Left ventricle myocardium inferior (tissue), 1 donor: ENCODE measurements around the gene MAGEF1. TPM values are rescaled to one million over a fixed set of nuclear protein-coding genes. Genes with fewer than 3 reads are reported as not detected.

Source experiments
- DNase-seq: peaks from one replicate; pipeline ENCODE4 v3.0.0-alpha.2; 2020
- H3K27ac ChIP-seq: fragments of 200-600 bp; replicated peaks from 2 replicates; pipeline ENCODE4 v1.8.0; 2021
- H3K27me3 ChIP-seq: fragments of 200-600 bp; 2 replicates; pipeline ENCODE4 v1.8.0; 2021; ENCODE audit warnings: low read depth
- H3K36me3 ChIP-seq: fragments of 200-600 bp; 2 replicates; pipeline ENCODE4 v1.8.0; 2021
- H3K4me1 ChIP-seq: fragments of 200-600 bp; 2 replicates; pipeline ENCODE4 v1.8.0; 2021
- H3K4me3 ChIP-seq: fragments of 200-600 bp; 2 replicates; pipeline ENCODE4 v1.8.0; 2021; ENCODE audit warnings: mild to moderate bottlenecking, moderate library complexity
- H3K9me3 ChIP-seq: fragments of 200-600 bp; replicated peaks from 2 replicates; pipeline ENCODE4 v1.8.0; 2021
- intact Hi-C: fragments of 100-400 bp; cut with micrococcal nuclease; formaldehyde crosslinking; loops from one replicate; pipeline ENCODE4 v1.11.0; 2022
- total RNA-seq: library from RNA; stranded (reverse); fragmentation: NEBNext Ultra II Directional; extraction: Animal tissue kit (Norgen Biotek cat#: 25700); gene quantifications from one replicate; pipeline ENCODE4 v1.2.1, GENCODE V29; 2021
- TF ChIP-seq, protein P1 (sequence below): fragments of 200-600 bp; IDR thresholded peaks from 2 replicates; pipeline ENCODE4 v1.8.0; 2021; ENCODE audit warnings: antibody characterized with exemption, mild to moderate bottlenecking, borderline replicate concordance
- donor health status: DM: no; HTN: yes; CAD: no; lungs with severe emphysema.

Gene MAGEF1
- total RNA-seq, 1 donor from 2014 or later: 35.7 TPM

DNA sequence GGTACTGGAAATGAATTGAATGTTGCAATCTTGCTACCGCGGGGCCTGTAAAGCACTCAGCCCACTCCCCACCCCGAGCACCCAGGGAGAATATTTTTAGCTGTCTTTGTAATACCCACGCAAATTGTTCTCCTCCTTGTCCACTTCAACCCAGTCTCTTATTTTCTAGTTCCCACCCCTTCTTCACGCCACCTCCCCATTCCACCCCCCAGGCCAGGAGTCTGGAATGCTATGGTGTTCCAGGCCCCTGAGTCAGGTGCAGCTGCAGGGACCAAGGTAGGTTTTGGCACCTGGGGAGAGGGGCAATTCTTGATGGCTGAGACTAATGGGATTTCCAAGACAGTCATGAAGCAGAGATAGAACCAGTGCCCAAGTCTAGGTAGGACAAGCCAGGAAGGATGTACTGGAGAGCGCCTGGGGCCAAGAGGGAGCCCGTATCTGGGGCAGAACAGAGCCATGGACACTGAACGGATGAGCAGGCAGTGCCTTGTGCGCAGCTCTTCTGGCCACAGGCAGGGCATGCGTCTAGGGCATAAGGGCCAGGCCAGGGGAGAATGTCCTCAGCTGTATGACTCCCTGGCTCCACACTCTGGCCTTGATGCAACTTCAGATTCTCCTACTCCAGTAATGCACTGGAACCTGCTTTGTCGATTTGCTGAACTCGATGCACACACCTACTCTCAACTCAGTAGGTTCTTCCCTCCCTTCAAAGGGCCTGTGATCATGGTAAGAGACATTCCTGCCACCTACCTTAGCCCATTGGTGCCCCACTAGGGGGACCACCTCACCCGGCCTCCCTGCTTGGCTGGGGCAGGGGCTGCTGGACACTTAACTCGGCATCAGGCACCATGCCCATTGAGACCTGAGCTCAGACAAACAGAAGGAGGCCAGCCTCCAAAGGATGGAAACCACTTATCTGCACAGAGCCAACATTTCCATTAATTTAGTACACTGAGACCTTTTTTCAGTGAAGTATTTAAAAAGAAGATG lies 34.6 kb upstream of the MAGEF1 start:
- TF ChIP-seq, protein P1, sequence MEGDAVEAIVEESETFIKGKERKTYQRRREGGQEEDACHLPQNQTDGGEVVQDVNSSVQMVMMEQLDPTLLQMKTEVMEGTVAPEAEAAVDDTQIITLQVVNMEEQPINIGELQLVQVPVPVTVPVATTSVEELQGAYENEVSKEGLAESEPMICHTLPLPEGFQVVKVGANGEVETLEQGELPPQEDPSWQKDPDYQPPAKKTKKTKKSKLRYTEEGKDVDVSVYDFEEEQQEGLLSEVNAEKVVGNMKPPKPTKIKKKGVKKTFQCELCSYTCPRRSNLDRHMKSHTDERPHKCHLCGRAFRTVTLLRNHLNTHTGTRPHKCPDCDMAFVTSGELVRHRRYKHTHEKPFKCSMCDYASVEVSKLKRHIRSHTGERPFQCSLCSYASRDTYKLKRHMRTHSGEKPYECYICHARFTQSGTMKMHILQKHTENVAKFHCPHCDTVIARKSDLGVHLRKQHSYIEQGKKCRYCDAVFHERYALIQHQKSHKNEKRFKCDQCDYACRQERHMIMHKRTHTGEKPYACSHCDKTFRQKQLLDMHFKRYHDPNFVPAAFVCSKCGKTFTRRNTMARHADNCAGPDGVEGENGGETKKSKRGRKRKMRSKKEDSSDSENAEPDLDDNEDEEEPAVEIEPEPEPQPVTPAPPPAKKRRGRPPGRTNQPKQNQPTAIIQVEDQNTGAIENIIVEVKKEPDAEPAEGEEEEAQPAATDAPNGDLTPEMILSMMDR: no peak
- H3K9me3 ChIP-seq: no peaks in the 10 kb centered on the region
- intact Hi-C loops: no loop called here

DNA sequence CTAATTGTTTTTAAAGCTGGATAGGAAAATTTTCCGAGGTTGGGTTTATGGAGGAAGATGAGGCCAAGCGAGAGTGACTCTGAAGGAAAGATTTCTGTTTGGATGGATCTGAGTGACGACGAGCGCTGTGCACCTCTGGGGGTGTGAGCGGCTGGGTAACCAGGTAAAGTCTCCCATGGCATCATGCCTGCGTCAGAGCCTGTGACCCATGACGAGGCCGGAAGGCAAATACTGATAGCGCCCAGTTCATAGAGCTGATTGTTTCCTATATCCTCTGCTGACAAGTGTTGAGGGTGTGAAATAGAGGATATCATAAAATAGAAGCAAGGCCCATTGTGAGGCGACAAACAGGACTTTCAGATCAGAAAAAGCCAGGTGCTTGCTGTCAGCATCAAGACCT lies 33.7 kb upstream of the MAGEF1 start:
- TF ChIP-seq, protein P1: no peak
- no peaks in the 10 kb centered on the region for H3K36me3 ChIP-seq
- intact Hi-C loops: no loop called here
- H3K4me1 ChIP-seq: no peaks in the 10 kb centered on the region
- H3K27me3 ChIP-seq: peaks cover 71% of the 10 kb centered on the region
- no peak for DNase-seq
- H3K27ac ChIP-seq: no peak overlapping the region
- H3K4me3 ChIP-seq: no peak overlapping the region
- H3K9me3 ChIP-seq: no peaks in the 10 kb centered on the region

More for the DNA sequence above, 34.6 kb upstream of the MAGEF1 start:
- no peaks in the 10 kb centered on the region for H3K36me3 ChIP-seq
- H3K27ac ChIP-seq: no peak overlapping the region
- H3K27me3 ChIP-seq: peaks cover 68% of the 10 kb centered on the region
- H3K4me3 ChIP-seq: no peak overlapping the region
- no peak for DNase-seq
- H3K4me1 ChIP-seq: no peaks in the 10 kb centered on the region

DNA sequence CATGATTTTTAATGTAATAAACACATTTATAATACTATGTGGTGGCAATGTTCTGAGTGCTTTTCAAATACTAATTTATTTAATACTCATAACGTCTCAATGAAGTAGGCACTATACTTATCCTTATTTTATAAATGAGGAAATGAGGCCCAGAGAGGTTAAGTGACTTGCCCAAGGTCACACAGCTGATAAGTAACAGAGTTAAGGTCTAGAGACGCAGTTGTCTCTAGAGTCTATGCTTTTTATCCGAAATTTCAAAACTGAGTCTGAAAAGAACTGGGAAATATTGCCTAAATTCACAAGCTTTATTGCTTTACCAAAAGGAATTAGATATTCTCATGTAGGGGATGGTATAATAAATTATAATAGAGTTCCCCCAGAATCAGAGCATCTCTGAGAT lies 31.4 kb upstream of the MAGEF1 start:
- H3K36me3 ChIP-seq: no peaks in the 10 kb centered on the region
- no peaks in the 10 kb centered on the region for H3K4me1 ChIP-seq
- no peak overlapping the region for H3K27ac ChIP-seq
- peaks cover 55% of the 10 kb centered on the region for H3K27me3 ChIP-seq
- DNase-seq: no peak
- intact Hi-C loops: no loop called here
- H3K9me3 ChIP-seq: no peaks in the 10 kb centered on the region
- H3K4me3 ChIP-seq: no peak overlapping the region
- TF ChIP-seq, protein P1: no peak

DNA sequence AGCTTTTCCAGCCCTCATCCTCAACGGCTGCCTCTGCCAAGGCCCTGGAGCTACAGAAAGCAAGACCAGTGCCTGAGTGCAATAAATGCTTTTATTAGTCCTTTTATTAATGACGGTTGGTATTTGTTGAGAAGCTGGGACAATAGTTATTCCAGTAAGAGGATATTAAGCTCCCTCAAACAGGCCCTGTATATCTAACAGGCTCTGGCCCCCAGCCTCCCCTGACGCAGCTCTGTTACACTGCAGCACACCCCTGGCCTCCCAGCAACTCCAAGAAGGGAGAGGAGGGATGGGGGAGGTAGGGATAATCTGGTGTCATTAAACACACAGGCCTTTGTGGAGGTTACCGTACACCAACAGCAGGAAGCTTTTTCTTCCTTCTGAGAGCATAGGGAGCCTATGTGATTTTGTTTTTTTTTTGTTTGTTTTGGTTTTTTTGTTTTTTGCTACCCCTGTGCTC lies 30.8 kb upstream of the MAGEF1 start:
- Histone ChIP-seq H3K36me3 (no peaks in the 10 kb centered on the region), H3K4me1 (no peaks in the 10 kb centered on the region), H3K9me3 (no peaks in the 10 kb centered on the region), H3K4me3 (no peak overlapping the region), H3K27ac (no peak overlapping the region), H3K27me3 (peaks cover 51% of the 10 kb centered on the region)
- TF ChIP-seq, protein P1: no peak
- no peak for DNase-seq
- intact Hi-C loops: no loop called here

DNA sequence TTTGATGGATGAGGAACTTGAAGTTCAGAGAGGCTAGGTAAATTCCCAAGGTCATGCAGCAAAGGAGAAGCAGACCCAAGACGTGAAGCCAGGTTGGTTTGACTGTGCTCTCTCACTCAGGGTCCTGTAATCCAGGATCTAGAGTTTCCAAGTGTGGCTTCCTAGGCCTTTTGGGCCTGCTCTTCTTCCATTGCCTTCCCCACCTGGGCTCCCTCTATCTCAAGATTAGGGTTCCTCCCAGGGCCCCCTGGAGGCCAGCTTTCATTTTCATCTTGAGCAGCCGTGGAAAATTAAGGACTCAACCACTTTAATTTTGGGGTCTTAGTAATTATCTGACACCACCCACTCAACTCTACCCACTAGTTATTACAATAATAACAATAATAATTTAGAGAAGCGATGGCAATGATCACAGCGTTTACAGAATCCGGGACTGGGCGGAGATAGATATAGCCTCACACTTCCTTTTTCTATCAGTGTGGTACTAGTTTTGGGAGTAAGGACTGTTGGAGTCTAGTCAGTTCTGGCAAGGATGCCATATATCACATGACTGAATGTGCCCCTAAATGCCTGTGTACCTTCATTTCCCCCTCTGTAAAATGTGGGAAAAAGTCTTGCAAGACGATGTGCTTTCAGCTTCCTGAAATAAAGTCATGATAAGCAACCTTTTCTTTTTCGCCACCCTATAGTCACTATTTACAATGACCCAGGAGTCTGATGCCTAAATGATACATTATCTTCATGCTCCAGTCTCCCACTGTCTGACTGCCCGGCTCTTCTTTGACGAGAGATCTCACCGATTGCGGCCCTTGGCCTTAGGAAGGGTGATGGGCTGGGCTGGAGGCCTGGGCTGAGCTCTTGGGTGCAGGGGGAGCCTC lies 30.2 kb upstream of the MAGEF1 start:
- DNase-seq: no peak
- H3K36me3 ChIP-seq: no peaks in the 10 kb centered on the region
- peaks cover 45% of the 10 kb centered on the region for H3K27me3 ChIP-seq
- intact Hi-C loops: no loop called here
- H3K4me1 ChIP-seq: no peaks in the 10 kb centered on the region
- no peak overlapping the region for H3K4me3 ChIP-seq
- TF ChIP-seq, protein P1: no peak
- H3K9me3 ChIP-seq: no peaks in the 10 kb centered on the region
- H3K27ac ChIP-seq: no peak overlapping the region
